Peyer's patch (tissue), 4 donors: ENCODE results near the gene IFNA17. TPM values are rescaled to one million over a fixed set of nuclear protein-coding genes. Genes with fewer than 3 reads are reported as not detected.

ENCODE experiments used
- DNase-seq, 3 donors: peaks; one replicate each; pipeline ENCODE4 v3.0.0-alpha.2; 2017 to 2019
- H3K27ac ChIP-seq, 4 donors: fragments of 200-600 bp; sonication (generic); one replicate each; pipeline ENCODE4 v1.5.1; 2016 to 2019
- H3K27me3 ChIP-seq, 2 donors: fragments of 200-600 bp; sonication (generic); one replicate each; pipeline ENCODE4 v1.5.1; 2019
- H3K36me3 ChIP-seq, 3 donors: fragments of 200-600 bp; sonication (generic); one replicate each; pipeline ENCODE4 v1.5.1; 2016 to 2019
- H3K4me1 ChIP-seq, 4 donors: fragments of 200-600 bp; sonication (generic); one replicate each; pipeline ENCODE4 v1.5.1; 2016 to 2019
- H3K4me3 ChIP-seq, 4 donors: fragments of 200-600 bp; sonication (generic); 1 replicate in 3 of 4; 2 replicates in 1 of 4; pipeline ENCODE4 v1.5.1; 2016 to 2019; ENCODE audit warnings: mild to moderate bottlenecking in 1 of 4
- H3K9me3 ChIP-seq, 4 donors: fragments of 200-600 bp; sonication (generic); one replicate each; pipeline ENCODE4 v1.5.1; 2016 to 2019; ENCODE audit warnings: mild to moderate bottlenecking in 1 of 4
- POLR2A ChIP-seq, 2 donors: fragments of 450-650 bp; IDR thresholded peaks; one replicate each; pipeline ENCODE4 v1.5.1; 2017; ENCODE audit warnings: antibody characterized with exemption in 2 of 2, mild to moderate bottlenecking in 2 of 2, moderate library complexity in 2 of 2
- total RNA-seq, 4 donors: library from RNA; depleted of rRNA; stranded (reverse); fragments of >200 nt; gene quantifications; one replicate each; pipeline ENCODE4 v1.1.0, GENCODE V29; 2016
- TF ChIP-seq, protein P1 (sequence below), 6 experiments: fragments of 450-650 bp in 4 of 6; fragments of 200-600 bp in 2 of 6; sonication (generic) in 1 of 6; IDR thresholded peaks; one replicate each; pipeline ENCODE4 v1.5.1; 2017 to 2019; ENCODE audit warnings: antibody characterized with exemption in 6 of 6, mild to moderate bottlenecking in 3 of 6, moderate library complexity in 1 of 6

The IFNA17 gene
- total RNA-seq: not detected

DNA sequence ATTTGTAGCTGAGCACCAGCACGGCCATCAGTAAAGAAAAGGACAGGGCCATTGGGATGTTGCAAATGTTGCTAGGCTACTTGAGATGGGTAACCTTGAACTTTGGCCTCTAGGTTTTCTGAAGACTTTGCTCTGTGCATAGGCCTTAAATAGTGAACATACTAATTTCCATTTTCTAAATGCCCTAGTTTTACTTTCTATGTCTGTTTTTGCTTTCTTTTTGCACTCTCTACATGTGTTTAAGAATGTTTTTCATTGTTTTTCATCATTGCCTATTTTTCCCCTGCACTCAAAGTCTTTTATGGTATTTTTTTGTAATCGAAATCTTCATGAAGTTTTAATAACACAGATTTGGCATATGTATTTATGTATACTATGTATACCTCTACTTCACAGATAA lies at the start of gene IFNA17:
IFNA17 (minus strand) TSS at position 101 of the 400 bp plus-strand sequence; CDS start at position 52, 49 bp downstream.
- H3K27me3 ChIP-seq: no peaks in the 10 kb centered on the region
- H3K4me3 ChIP-seq: no peak within 1 kb of the TSS
- no peaks in the 10 kb centered on the region for H3K36me3 ChIP-seq
- no peak within 1 kb of the TSS for H3K27ac ChIP-seq
- no peak for DNase-seq
- H3K9me3 ChIP-seq: no peaks in the 10 kb centered on the region
- H3K4me1 ChIP-seq: no peaks in the 10 kb centered on the region
- TF ChIP-seq POLR2A (IDR thresholded peaks at IDR 0.05): no peak
- TF ChIP-seq, protein P1, sequence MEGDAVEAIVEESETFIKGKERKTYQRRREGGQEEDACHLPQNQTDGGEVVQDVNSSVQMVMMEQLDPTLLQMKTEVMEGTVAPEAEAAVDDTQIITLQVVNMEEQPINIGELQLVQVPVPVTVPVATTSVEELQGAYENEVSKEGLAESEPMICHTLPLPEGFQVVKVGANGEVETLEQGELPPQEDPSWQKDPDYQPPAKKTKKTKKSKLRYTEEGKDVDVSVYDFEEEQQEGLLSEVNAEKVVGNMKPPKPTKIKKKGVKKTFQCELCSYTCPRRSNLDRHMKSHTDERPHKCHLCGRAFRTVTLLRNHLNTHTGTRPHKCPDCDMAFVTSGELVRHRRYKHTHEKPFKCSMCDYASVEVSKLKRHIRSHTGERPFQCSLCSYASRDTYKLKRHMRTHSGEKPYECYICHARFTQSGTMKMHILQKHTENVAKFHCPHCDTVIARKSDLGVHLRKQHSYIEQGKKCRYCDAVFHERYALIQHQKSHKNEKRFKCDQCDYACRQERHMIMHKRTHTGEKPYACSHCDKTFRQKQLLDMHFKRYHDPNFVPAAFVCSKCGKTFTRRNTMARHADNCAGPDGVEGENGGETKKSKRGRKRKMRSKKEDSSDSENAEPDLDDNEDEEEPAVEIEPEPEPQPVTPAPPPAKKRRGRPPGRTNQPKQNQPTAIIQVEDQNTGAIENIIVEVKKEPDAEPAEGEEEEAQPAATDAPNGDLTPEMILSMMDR (IDR thresholded peaks at IDR 0.05): no peak

DNA sequence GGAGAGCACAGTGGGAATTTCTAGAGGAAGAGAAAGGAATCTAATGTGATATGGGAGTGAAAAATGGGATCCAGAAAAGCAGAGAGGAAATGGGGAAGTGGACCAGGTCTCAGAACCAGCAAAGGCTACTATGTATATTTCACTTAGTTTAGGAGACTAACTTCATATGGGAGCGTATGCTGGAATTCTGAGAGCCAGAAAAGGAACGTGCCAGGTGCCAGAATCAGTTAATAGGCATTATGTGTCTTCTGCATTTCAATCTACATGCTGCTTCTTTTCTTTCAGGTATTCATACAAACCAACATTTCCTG lies 40.3 kb upstream of the IFNA17 start:
- Histone ChIP-seq H3K9me3 (no peaks in the 10 kb centered on the region), H3K4me1 (no peaks in the 10 kb centered on the region), H3K27ac (no peak overlapping the region), H3K27me3 (no peaks in the 10 kb centered on the region), H3K36me3 (no peaks in the 10 kb centered on the region), H3K4me3 (no peak overlapping the region)
- no peak for DNase-seq
- no peak for TF ChIP-seq POLR2A (IDR thresholded peaks at IDR 0.05)
- TF ChIP-seq, protein P1 (IDR thresholded peaks at IDR 0.05): no peak

DNA sequence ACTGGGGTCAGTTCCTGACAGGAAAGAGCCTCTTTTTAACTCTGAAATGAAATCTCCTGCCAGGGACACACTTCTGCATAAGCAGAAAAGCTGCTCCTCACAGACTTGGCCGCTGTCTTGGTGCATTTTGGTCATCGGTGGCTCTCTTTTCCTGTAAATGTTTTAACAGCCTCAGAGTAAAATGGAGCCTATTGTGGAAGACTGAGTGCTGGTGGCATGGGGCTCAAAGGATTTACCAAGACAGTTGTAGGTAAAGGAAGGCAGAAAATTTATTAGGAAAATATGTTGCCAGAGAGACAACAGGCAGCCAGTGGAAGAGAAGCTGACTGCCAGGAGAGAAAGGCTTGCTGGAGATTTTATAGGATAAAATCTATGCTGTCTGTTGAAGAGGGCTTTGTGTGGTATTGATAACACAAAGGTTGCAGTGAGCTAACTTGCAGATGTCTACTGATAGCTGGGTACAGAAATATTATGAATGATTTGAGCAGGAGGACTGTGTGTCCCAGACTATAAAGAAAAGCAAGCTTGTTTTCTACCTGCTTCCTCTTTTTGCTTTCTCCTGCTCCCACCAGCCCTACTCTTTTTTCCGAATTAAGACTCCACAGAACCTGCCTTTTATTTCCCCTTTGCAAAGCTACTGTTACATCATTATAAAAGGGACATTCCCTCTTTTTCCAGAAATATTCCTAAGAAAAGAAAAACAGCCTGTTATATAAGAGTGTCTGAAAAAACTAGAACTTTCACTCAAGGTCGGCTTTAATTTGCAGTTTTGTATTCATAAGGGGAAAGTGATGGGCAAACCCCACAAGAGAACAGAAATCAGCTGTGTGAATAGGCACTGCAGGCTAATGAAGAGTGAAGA lies 39.7 kb upstream of the IFNA17 start:
- H3K36me3 ChIP-seq: no peaks in the 10 kb centered on the region
- no peak overlapping the region for H3K27ac ChIP-seq
- H3K9me3 ChIP-seq: no peaks in the 10 kb centered on the region
- DNase-seq: no peak
- H3K4me3 ChIP-seq: no peak overlapping the region
- no peaks in the 10 kb centered on the region for H3K27me3 ChIP-seq
- TF ChIP-seq, protein P1 (IDR thresholded peaks at IDR 0.05): no peak
- TF ChIP-seq POLR2A (IDR thresholded peaks at IDR 0.05): no peak
- H3K4me1 ChIP-seq: no peaks in the 10 kb centered on the region

DNA sequence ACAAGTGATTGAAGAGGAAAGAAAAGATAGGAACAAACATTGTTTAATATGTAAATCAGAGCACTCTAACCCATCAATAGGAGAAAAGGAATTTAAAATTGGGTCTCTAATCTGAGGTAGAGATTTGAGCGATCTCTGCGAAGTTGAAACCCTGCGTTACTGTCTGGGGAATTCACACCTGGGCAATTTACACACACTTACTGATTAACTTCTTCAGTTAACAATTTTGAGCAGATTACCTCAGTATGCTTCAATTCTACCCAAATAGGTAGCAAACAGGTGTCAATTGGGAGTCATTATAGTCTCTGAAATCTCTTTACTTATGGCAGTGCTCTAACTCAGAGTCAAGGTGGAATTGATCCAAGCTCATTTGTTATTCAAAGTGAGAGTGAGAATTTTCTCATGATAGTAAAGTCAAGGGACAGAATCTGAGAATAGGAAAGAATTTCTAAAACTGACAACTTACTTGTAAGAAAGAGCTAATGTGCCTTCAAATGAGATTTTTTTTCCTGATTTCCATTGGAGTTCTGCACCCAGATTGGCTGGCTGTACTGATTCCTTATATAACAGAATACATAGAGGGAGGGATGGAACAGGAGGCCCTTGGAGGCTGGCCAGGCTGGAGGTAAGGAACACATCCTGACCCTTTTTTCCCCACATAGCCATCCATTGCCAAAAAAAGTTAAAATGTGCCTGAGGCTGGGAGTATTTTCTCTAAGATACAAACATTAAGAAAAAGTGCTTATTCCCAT lies 38.9 kb upstream of the IFNA17 start:
- TF ChIP-seq POLR2A (IDR thresholded peaks at IDR 0.05): no peak
- TF ChIP-seq, protein P1 (IDR thresholded peaks at IDR 0.05): no peak
- Histone ChIP-seq H3K9me3 (no peaks in the 10 kb centered on the region), H3K36me3 (no peaks in the 10 kb centered on the region), H3K4me1 (no peaks in the 10 kb centered on the region), H3K27me3 (no peaks in the 10 kb centered on the region), H3K27ac (no peak overlapping the region), H3K4me3 (no peak overlapping the region)
- no peak for DNase-seq

DNA sequence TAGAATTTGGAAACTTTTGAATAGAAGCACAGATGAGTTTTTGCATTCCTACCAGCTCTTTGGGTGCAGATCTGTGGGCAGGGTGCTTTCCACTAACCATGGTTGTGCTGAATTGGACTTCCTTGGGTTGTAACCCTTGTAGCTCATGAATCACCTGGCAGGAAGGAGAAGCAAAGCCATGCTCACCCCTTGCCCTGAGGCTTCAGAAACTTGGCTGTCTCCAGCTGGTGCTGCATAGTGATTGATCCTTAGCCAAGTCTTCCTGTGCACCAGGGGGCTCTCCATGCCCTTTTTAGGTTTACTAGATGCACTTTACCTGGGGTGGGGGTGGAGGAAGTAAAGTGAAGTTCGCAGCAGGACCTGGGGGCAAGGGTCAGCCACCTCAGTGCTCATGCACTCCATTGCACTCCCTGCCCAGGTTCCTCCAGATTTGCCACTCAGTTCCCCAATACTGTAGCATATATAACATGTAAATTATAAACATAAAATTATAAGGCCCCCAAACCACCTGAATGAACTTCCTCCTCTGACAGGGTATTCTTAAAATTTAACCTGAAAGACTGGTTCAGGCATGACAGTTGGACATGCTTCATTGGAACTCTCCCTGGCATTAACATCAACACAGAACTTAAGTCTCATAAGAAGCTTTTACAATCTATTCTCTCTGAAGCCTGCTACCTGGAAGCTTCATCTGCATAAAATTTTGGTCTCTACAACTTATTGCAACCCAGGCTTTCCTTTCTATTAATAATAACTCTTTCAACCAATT lies 37.6 kb upstream of the IFNA17 start:
- no peaks in the 10 kb centered on the region for H3K36me3 ChIP-seq
- no peaks in the 10 kb centered on the region for H3K4me1 ChIP-seq
- H3K4me3 ChIP-seq: no peak overlapping the region
- TF ChIP-seq POLR2A (IDR thresholded peaks at IDR 0.05): no peak
- TF ChIP-seq, protein P1 (IDR thresholded peaks at IDR 0.05): no peak
- no peak overlapping the region for H3K27ac ChIP-seq
- no peaks in the 10 kb centered on the region for H3K9me3 ChIP-seq
- H3K27me3 ChIP-seq: no peaks in the 10 kb centered on the region
- no peak for DNase-seq
